Dermis microvascular lymphatic vessel endothelial cell (primary cell): ENCODE measurements around the gene MOV10L1. TPM values are rescaled to one million over a fixed set of nuclear protein-coding genes. Genes with fewer than 3 reads are reported as not detected.

ENCODE experiments used
- DNase-seq, 2 donors: peaks; one replicate each; pipeline versions ENCODE4 v3.0.0 to v3.0.0-alpha.2; 2010; ENCODE audit warnings: low read depth in 2 of 2
- total RNA-seq: library from RNA; depleted of rRNA; stranded (reverse); fragments of >200 nt; gene quantifications from 2 replicates; pipeline ENCODE4 v1.2.1, GENCODE V29; 2014

Gene MOV10L1
- total RNA-seq, 1 donor from 2014 or later: 22.7 TPM

GRCh38 chr22:50104141-50104544 is 14.3 kb downstream of the MOV10L1 start:
- DNase-seq: no peak

- peak; percentile 50 to 85 for DNase-seq
Observed at GRCh38 chr22:50105208-50106100, 15.6 kb downstream of the MOV10L1 start.

GRCh38 chr22:50107529-50107928 is 17.7 kb downstream of the MOV10L1 start:
- no peak for DNase-seq

- no peak for DNase-seq
Observed at GRCh38 chr22:50111056-50111455, 21.2 kb downstream of the MOV10L1 start.

GRCh38 chr22:50112151-50113118 is 22.6 kb downstream of the MOV10L1 start:
- DNase-seq: peak; percentile 49 to 96

GRCh38 chr22:50114221-50115021 is 24.6 kb downstream of the MOV10L1 start:
- peak; percentile 67 to 88 for DNase-seq

- peak; percentile 89 to 92 for DNase-seq
Observed at GRCh38 chr22:50115693-50116092, 25.9 kb downstream of the MOV10L1 start.

GRCh38 chr22:50117168-50117762 is 27.5 kb downstream of the MOV10L1 start:
- no peak for DNase-seq

- DNase-seq: no peak
Observed at GRCh38 chr22:50118129-50118528, 28.3 kb downstream of the MOV10L1 start.

- DNase-seq: peak in 1 of 2 donors; percentile 94
Observed at GRCh38 chr22:50118557-50119168, 28.9 kb downstream of the MOV10L1 start.

GRCh38 chr22:50119169-50119767 is 29.5 kb downstream of the MOV10L1 start:
- no peak for DNase-seq

GRCh38 chr22:50119768-50120251 is 30.0 kb downstream of the MOV10L1 start:
- peak; percentile 96 to 97 for DNase-seq

- DNase-seq: peak in 1 of 2 donors; percentile 24
Observed at GRCh38 chr22:50121202-50121740, 31.5 kb downstream of the MOV10L1 start.

- no peak for DNase-seq
Observed at GRCh38 chr22:50123119-50123518, 33.3 kb downstream of the MOV10L1 start.

GRCh38 chr22:50125029-50125428 is 35.2 kb downstream of the MOV10L1 start:
- DNase-seq: no peak

- no peak for DNase-seq
Observed at GRCh38 chr22:50129121-50129736, 39.4 kb downstream of the MOV10L1 start.

GRCh38 chr22:50131894-50132293 is 42.1 kb downstream of the MOV10L1 start:
- DNase-seq: no peak

- no peak for DNase-seq
Observed at GRCh38 chr22:50134481-50134880, 44.7 kb downstream of the MOV10L1 start.

GRCh38 chr22:50136581-50137015 is 46.8 kb downstream of the MOV10L1 start:
- peak in 1 of 2 donors; percentile 30 for DNase-seq
